ENCODE measurements around the gene ALLC. TPM values are rescaled to one million over a fixed set of nuclear protein-coding genes. Genes with fewer than 3 reads are reported as not detected.

Gene ALLC
- total RNA-seq, 2 donors from 2014 or later, result not detected

DNA sequence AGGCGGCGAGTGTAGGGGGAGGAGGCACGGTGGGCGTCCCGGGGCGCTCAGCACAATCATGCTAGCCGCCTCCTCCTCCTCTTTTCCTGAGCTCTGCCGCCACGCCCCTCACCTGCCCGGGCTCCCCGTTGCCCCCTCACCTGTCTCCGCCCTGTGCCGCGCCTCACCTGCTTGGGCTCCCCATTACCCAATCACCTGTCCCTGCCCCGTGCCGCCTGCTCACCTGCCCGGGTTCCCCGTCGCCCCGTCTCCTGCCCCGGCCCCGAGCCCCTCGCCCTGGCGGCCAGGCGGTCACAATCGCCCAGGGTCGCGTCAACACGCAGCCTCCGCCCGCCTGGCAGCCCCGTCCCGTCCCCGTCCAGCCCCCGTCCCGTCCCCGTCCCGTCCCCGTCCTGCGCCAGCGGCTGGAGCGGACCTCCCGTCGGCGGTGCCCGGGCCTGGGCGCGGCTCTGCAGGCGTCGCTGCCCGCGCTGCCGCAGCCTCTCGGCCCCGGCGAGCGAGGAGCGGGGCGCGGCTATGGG is 45.3 kb downstream of the ALLC start, which contains the start of gene DCDC2C:
Gene DCDC2C, plus strand, starts transcription at position 340 of the 521 bp plus-strand sequence. Its CDS starts 177 bp downstream, at position 517.
- no peak within 1 kb of the TSS for H3K27ac Mint-ChIP-seq
- DNase-seq, result no peak
- no peak for ATAC-seq
- H3K4me1 Mint-ChIP-seq, result no peaks in the 10 kb centered on the region
- no peak within 1 kb of the TSS for H3K4me3 Mint-ChIP-seq
- H3K36me3 Mint-ChIP-seq (ENCODE audit: low read depth), result peaks cover 2% of the 10 kb centered on the region
- no peaks in the 10 kb centered on the region for H3K9me3 ChIP-seq (ENCODE audit: control insufficient read depth, low read length, poor library complexity, severe bottlenecking)
- H3K27me3 Mint-ChIP-seq, result peaks cover 62% of the 10 kb centered on the region

DNA sequence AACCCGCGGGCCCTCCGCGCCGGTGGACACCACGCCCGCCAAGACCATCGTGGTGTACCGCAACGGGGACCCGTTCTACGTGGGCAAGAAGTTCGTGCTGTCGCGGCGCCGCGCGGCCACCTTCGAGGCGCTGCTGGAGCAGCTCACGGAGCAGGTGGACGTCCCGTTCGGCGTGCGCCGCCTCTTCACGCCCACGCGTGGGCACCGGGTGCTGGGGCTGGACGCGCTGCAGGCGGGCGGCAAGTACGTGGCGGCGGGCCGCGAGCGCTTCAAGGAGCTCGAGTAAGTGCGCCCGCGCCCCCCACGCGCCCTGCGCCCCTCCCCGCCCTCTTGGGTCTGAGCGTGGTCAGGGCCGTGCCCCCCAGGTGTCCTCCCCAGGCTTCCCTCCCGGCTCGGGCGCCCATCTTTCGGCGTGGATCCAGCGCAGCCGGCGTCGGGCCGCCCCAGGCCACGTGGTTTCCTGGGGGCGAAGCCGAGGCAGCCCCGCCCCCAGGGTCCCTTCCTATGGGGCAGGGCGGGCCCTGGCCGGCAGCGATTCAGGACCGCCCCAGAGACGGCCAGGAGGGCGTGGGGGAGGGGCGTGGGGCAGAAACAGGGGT is 45.9 kb downstream of the ALLC start:
- H3K9me3 ChIP-seq (ENCODE audit: control insufficient read depth, low read length, poor library complexity, severe bottlenecking), result no peaks in the 10 kb centered on the region
- Mint-ChIP-seq H3K27ac (no peak overlapping the region), H3K4me3 (no peak overlapping the region), H3K36me3 (ENCODE audit: low read depth) (peaks cover 2% of the 10 kb centered on the region), H3K4me1 (no peaks in the 10 kb centered on the region), H3K27me3 (peaks cover 68% of the 10 kb centered on the region)
- DNase-seq (no peak), ATAC-seq (no peak)

DNA sequence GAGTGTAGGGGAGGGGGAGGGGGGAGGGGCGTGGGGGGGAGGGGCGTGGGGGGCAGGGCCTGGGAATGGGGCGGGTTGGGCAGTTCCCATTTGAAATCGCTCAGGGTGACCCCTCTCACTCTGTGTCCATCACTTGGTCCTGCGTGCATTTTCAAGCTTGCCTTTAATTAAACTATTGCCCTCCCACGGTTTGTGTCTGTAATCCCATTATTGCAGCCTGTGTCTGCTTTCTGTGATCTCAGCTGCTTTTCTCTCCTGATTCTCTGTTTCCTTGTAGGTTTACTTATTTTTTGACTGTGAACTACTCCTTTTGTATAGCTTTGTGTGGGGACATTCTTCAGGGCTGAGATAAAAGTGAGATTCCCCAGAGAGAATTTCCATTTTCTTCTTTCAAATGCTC is 46.7 kb downstream of the ALLC start:
- Mint-ChIP-seq H3K27ac (no peak overlapping the region), H3K27me3 (peaks cover 67% of the 10 kb centered on the region), H3K4me3 (peak overlapping the region; percentile 13), H3K36me3 (ENCODE audit: low read depth) (peaks cover 2% of the 10 kb centered on the region), H3K4me1 (no peaks in the 10 kb centered on the region)
- no peak for DNase-seq
- no peak for ATAC-seq
- no peaks in the 10 kb centered on the region for H3K9me3 ChIP-seq (ENCODE audit: control insufficient read depth, low read length, poor library complexity, severe bottlenecking)

DNA sequence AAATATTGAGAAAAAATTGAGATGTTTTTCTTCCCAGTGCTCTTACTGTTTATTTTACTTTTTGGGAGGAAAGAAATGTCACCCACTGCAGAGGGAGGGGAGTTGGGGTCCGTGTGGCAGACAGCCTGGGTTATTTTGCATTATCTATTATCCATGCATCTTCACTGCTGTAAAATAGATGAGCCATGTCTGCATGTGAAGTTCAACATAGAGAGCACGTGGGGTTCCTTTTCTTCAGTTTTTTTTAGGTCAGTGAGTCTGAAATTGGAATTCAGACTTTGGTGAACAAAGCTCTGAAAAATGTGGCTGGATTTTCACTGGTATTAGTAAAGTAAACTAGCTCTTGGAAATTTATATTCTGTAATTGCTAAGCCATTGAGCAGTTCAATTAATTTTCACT is 47.8 kb downstream of the ALLC start:
- Mint-ChIP-seq H3K4me1 (no peaks in the 10 kb centered on the region), H3K36me3 (ENCODE audit: low read depth) (peaks cover 2% of the 10 kb centered on the region), H3K27me3 (peaks cover 63% of the 10 kb centered on the region), H3K27ac (no peak overlapping the region), H3K4me3 (no peak overlapping the region)
- H3K9me3 ChIP-seq (ENCODE audit: control insufficient read depth, low read length, poor library complexity, severe bottlenecking), result no peaks in the 10 kb centered on the region
- ATAC-seq (no peak), DNase-seq (no peak)

DNA sequence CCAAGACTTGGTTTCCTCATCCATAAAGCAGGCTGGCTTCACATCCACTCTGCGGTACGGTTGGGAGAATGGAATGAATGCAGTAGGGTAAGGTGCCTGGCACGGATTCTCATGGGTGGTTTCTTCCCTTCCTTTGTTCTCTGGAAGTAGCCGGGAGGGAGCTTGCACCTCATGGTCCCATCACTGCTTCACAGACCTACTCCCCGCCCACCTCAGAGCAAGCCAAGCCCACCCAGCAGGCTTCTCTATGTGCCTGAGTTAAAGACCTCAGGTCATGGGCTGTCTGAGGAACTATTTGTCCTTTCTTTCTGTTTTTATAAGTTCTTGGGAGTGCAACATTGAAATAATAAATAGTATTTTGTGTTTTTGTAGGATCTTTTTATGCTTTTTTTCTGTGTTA is 48.9 kb downstream of the ALLC start:
- no peak overlapping the region for H3K4me3 Mint-ChIP-seq
- H3K27me3 Mint-ChIP-seq, result peaks cover 52% of the 10 kb centered on the region
- no peaks in the 10 kb centered on the region for H3K4me1 Mint-ChIP-seq
- H3K36me3 Mint-ChIP-seq (ENCODE audit: low read depth), result peaks cover 2% of the 10 kb centered on the region
- ATAC-seq, result no peak
- DNase-seq, result no peak
- no peaks in the 10 kb centered on the region for H3K9me3 ChIP-seq (ENCODE audit: control insufficient read depth, low read length, poor library complexity, severe bottlenecking)
- H3K27ac Mint-ChIP-seq, result no peak overlapping the region

DNA sequence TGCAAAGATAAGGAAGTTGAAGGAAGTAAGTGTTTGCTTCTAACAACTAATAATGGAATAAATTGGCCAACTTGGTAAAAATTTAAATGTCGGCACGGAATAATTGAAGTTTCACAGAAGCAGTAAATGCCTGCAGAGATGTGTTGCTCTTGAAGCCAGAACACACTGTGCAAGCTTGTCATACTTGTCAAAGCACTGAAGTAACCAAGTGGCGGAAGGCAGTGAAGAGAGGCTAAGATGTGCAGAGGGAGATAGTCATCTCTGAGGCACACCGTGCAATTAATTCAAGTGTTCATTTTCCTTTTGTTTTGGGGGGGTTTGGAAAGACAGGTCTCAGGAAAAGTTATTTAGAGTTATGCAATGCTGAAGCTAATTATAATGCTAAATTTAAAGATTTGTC is 50.6 kb downstream of the ALLC start:
- H3K9me3 ChIP-seq (ENCODE audit: control insufficient read depth, low read length, poor library complexity, severe bottlenecking), result no peaks in the 10 kb centered on the region
- DNase-seq (no peak), ATAC-seq (no peak)
- peaks cover 2% of the 10 kb centered on the region for H3K36me3 Mint-ChIP-seq (ENCODE audit: low read depth)
- no peak overlapping the region for H3K4me3 Mint-ChIP-seq
- no peaks in the 10 kb centered on the region for H3K4me1 Mint-ChIP-seq
- no peak overlapping the region for H3K27ac Mint-ChIP-seq
- peaks cover 40% of the 10 kb centered on the region for H3K27me3 Mint-ChIP-seq

DNA sequence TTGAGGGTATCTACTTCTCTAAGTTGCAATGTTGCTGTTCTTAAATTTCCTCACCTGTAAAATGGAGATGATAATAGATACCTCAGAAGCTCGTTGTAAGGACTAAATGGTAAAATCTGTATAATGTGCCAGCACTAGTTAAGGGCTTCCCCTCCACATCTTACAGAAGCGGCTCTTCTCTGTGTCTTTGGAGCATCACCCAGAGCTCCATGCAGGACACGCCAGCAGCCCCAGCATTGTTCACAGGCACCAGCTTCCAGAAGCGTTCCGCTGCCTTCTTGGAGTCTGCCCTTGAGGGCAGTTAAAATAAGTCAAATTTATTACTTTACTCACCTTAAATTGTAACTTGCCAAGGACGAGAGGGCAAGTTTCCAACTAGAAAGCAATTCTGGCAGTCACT is 51.2 kb downstream of the ALLC start:
- peaks cover 2% of the 10 kb centered on the region for H3K36me3 Mint-ChIP-seq (ENCODE audit: low read depth)
- ATAC-seq (no peak), DNase-seq (no peak)
- H3K4me3 Mint-ChIP-seq, result no peak overlapping the region
- H3K4me1 Mint-ChIP-seq, result no peaks in the 10 kb centered on the region
- H3K9me3 ChIP-seq (ENCODE audit: control insufficient read depth, low read length, poor library complexity, severe bottlenecking), result no peaks in the 10 kb centered on the region
- H3K27me3 Mint-ChIP-seq, result peaks cover 40% of the 10 kb centered on the region
- no peak overlapping the region for H3K27ac Mint-ChIP-seq

DNA sequence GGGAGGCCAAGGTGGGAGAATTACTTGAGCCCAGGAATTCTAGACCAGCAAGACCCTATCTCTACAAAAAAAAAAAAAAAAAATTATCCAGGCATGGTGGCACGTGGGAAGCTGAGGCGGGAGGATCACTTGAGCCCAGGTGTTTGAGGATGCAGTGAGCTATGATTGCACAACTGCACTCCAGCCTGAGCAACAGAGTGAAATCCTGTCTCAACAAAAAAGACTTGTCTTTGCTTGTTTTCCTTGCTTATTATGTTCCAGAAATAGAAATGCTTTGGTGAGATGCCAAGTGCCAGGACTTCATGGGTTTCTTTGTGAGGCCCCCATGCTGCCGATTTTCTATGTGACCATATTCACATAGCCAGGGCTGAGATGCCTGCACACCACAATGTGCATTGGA is 54.4 kb downstream of the ALLC start:
- H3K27me3 Mint-ChIP-seq, result peaks cover 20% of the 10 kb centered on the region
- H3K27ac Mint-ChIP-seq, result no peak overlapping the region
- H3K4me1 Mint-ChIP-seq, result no peaks in the 10 kb centered on the region
- no peak for DNase-seq
- no peaks in the 10 kb centered on the region for H3K9me3 ChIP-seq (ENCODE audit: control insufficient read depth, low read length, poor library complexity, severe bottlenecking)
- H3K4me3 Mint-ChIP-seq, result no peak overlapping the region
- no peak for ATAC-seq
- H3K36me3 Mint-ChIP-seq (ENCODE audit: low read depth), result no peaks in the 10 kb centered on the region

DNA sequence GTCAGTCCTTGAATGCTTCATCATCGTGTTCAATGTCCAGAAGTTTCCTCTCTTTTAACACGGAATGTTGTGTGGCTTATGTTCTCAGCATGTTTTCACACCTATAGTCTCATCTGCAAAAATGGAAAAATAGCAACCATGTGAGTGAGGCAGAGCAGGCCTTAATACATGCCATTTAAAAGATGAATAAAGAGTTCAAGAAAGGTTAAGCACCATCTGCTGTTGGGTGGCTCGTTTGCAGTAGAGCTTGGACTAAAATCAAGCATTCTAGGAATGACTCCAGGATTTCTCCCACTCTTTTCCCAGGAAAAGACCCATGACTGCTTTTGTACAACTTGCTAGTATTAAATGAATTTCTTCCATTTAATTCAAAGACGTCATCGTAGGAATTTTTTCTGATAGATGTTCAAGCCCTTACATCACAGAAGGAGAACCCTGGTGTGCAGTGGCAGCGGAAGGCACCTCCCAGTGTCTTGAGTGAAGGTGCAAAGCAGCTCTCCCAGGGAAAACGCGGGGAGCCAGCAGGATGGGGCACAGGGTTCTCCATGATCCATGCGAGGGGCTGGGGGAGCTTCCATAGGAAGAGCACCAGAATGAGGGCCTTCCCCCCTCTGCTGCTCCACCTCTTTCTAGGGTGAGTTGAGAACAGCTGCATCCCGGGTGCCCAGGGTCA is 55.0 kb downstream of the ALLC start:
- ATAC-seq (no peak), DNase-seq (no peak)
- no peaks in the 10 kb centered on the region for H3K9me3 ChIP-seq (ENCODE audit: control insufficient read depth, low read length, poor library complexity, severe bottlenecking)
- Mint-ChIP-seq H3K4me3 (no peak overlapping the region), H3K36me3 (ENCODE audit: low read depth) (no peaks in the 10 kb centered on the region), H3K4me1 (no peaks in the 10 kb centered on the region), H3K27ac (no peak overlapping the region), H3K27me3 (peaks cover 15% of the 10 kb centered on the region)

DNA sequence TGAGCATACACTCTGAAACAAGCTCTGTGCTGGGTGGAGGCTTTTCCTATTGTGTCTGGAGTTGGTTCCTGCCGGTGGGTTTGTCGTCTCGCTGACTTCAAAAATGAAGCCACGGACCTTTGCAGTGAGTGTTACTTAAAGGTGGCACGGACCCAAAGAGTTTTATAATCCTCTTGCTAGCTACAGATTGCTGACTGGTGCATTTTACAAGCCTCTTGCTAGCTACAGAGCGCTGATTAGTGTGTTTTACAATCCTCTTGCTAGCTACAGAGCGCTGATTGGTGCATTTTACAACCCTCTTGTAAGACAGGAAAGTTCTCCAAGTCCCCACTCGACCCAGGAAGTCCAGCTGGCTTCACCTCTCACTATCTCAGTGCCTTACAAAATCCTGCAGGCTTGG is 60.7 kb downstream of the ALLC start:
- Mint-ChIP-seq H3K27ac (no peak overlapping the region), H3K27me3 (peaks cover 7% of the 10 kb centered on the region), H3K4me3 (no peak overlapping the region), H3K36me3 (ENCODE audit: low read depth) (no peaks in the 10 kb centered on the region), H3K4me1 (no peaks in the 10 kb centered on the region)
- no peaks in the 10 kb centered on the region for H3K9me3 ChIP-seq (ENCODE audit: control insufficient read depth, low read length, poor library complexity, severe bottlenecking)
- DNase-seq (no peak), ATAC-seq (no peak)

DNA sequence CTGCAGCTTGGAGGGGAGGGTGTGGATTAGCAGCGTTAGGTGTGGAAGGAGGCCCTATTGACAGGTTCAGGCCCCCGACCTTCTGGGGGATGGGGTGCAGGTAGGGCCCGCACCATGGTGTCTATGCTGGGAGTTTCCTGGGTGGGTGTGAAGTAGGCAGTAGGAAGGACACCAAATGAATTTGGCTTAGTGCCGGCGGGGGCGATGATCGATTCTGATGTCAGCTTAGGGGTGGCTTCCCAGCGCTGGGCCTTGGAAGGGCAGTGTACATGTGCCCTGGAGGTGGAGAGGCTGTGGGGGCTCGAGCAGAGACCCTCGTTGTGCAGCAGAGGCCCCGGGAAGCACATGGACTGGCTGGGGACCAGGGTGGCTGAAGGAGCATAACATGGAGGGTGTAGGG is 67.0 kb downstream of the ALLC start:
- DNase-seq (no peak), ATAC-seq (no peak)
- no peak overlapping the region for H3K27ac Mint-ChIP-seq
- H3K9me3 ChIP-seq (ENCODE audit: control insufficient read depth, low read length, poor library complexity, severe bottlenecking), result no peaks in the 10 kb centered on the region
- H3K36me3 Mint-ChIP-seq (ENCODE audit: low read depth), result no peaks in the 10 kb centered on the region
- H3K4me3 Mint-ChIP-seq, result no peak overlapping the region
- H3K4me1 Mint-ChIP-seq, result no peaks in the 10 kb centered on the region
- peaks cover 49% of the 10 kb centered on the region for H3K27me3 Mint-ChIP-seq

DNA sequence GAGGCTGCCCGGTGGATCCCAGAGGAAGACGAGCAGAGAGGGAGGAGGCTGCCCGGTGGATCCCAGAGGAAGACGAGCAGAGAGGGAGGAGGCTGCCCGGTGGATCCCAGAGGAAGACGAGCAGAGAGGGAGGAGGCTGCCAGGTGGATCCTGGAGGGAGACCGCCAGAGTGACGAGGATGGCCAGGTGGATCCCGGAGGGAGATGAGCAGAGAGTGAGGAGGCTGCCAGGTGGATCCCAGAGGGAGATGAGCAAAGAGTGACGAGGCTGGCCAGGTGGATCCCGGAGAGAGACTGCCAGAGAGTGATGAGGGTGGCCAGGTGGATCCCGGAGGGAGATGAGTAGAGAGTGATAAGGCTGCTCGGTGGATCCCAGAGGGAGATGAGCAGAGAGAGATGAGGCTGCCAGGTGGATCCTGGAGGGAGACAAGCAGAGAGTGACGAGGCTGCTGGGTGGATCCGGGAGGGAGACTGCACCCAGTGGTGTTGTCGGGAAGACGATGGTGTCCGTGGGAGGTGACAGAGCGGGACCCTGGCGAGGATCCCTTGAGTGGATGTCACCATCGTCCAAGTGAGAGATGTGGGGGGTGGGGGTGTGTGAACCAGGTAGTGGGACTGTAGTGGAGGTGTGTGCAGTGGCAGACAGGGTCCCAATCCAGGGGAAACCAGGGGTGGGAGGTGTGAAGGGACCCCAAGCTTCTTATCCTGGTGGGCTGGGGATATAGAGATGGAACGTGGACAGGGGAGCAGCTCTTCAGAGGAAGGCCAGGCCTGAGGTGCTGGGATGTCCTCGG is 67.7 kb downstream of the ALLC start:
- Mint-ChIP-seq H3K4me1 (no peaks in the 10 kb centered on the region), H3K4me3 (no peak overlapping the region), H3K27me3 (peaks cover 51% of the 10 kb centered on the region), H3K36me3 (ENCODE audit: low read depth) (no peaks in the 10 kb centered on the region), H3K27ac (no peak overlapping the region)
- ATAC-seq (no peak), DNase-seq (no peak)
- H3K9me3 ChIP-seq (ENCODE audit: control insufficient read depth, low read length, poor library complexity, severe bottlenecking), result no peaks in the 10 kb centered on the region

DNA sequence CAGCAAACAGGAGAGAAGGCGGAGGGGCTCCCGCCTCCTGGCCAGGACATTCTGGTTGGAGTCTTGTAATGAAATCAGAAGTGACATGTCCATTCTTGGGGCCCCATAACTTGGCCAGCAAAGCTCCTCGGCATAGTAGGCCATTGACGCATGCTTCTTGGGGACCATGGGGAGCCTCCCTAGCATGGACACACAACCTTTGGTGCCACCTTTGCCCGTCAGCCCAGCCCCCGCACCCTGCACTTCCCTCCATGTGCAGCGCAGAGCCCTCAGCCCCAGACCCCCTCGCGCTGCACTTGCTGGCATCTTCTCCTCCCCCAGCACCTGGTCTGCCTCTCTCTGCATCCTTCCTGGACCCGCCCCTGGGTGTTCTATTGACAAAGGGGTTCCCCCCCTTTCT is 68.5 kb downstream of the ALLC start:
- H3K4me3 Mint-ChIP-seq, result no peak overlapping the region
- no peak overlapping the region for H3K27ac Mint-ChIP-seq
- peaks cover 52% of the 10 kb centered on the region for H3K27me3 Mint-ChIP-seq
- DNase-seq, result no peak
- H3K36me3 Mint-ChIP-seq (ENCODE audit: low read depth), result no peaks in the 10 kb centered on the region
- no peaks in the 10 kb centered on the region for H3K4me1 Mint-ChIP-seq
- ATAC-seq, result no peak
- no peaks in the 10 kb centered on the region for H3K9me3 ChIP-seq (ENCODE audit: control insufficient read depth, low read length, poor library complexity, severe bottlenecking)

All from T-helper 17 cell (primary cell).